Panc1 (cell line): ENCODE measurements around the gene HCN4. TPM values are rescaled to one million over a fixed set of nuclear protein-coding genes. Genes with fewer than 3 reads are reported as not detected.

Experiments
- ATAC-seq: fragments of 200-7000 bp; cut with Tn5 transposase; 2 replicates; pipeline ENCODE4 v1.9.1; 2020; ENCODE audit warnings: mild to moderate bottlenecking, moderate library complexity
- BruUV-seq: library from RNA; stranded (reverse); fragments of 400-500 nt; replicated peaks from 2 replicates; lab custom pipeline; 2021; lab: Mats Ljungman, UMichigan
- CTCF ChIA-PET: fragments of 300-600 bp; sonication (Branson Sonifier 250); formaldehyde crosslinking; loops from one replicate; lab custom pipeline; 2022; ENCODE audit warnings: antibody characterized with exemption; lab: Charles Lee
- POLR2A ChIA-PET: fragments of 300-600 bp; sonication (Branson Sonifier 250); formaldehyde crosslinking; loops from one replicate; lab custom pipeline; 2022; ENCODE audit warnings: antibody characterized with exemption; lab: Charles Lee
- DNase-seq: peaks from one replicate; pipeline ENCODE4 v3.0.0-alpha.2; 2010; ENCODE audit warnings: low read depth, low spot score
- H3K27ac ChIP-seq: 2 replicates; pipeline ENCODE4 v1.5.1; 2011; ENCODE audit warnings: mild to moderate bottlenecking, low read length, inconsistent platforms
- H3K27me3 ChIP-seq: fragments of 200-500 bp; sonication (Bioruptor generic); 2 replicates; pipeline ENCODE4 v1.6.0; 2014; ENCODE audit warnings: low read length, inconsistent platforms; ENCODE audit not compliant: control insufficient read depth, insufficient read depth
- H3K36me3 ChIP-seq: fragments of 200-500 bp; sonication (Bioruptor generic); 2 replicates; pipeline ENCODE4 v1.5.1; 2014; ENCODE audit warnings: inconsistent platforms, mild to moderate bottlenecking, low read length, moderate library complexity; ENCODE audit not compliant: control insufficient read depth, insufficient read depth
- H3K4me1 ChIP-seq: 2 replicates; pipeline ENCODE4 v1.5.1; 2011; ENCODE audit warnings: inconsistent platforms, mild to moderate bottlenecking, low read length, moderate library complexity; ENCODE audit not compliant: control insufficient read depth, insufficient read depth
- H3K4me3 ChIP-seq, 2 experiments: 2 replicates each; pipeline ENCODE4 v1.5.1; 2011 to 2012; ENCODE audit warnings: low read depth in 2 of 2, low read length in 2 of 2, mild to moderate bottlenecking in 2 of 2, inconsistent platforms in 1 of 2, moderate library complexity in 1 of 2
- H3K9me3 ChIP-seq: fragments of 200-500 bp; sonication (Bioruptor generic); 2 replicates; pipeline ENCODE4 v1.5.1; 2014; ENCODE audit warnings: low read depth, mild to moderate bottlenecking, inconsistent platforms, low read length, moderate library complexity; ENCODE audit not compliant: control insufficient read depth, insufficient read depth
- CTCF ChIP-seq: fragments of 450-650 bp; IDR thresholded peaks from 2 replicates; pipeline ENCODE4 v1.5.1; 2017; ENCODE audit warnings: mild to moderate bottlenecking
- POLR2AphosphoS5 ChIP-seq: IDR thresholded peaks from 2 replicates; pipeline ENCODE4 v1.6.1; 2012; ENCODE audit warnings: mild to moderate bottlenecking, low read depth, low read length, moderate library complexity
- REST ChIP-seq, 2 experiments: IDR thresholded peaks; 2 replicates each; pipeline ENCODE4 v1.6.1; 2011 to 2012; ENCODE audit warnings: low read depth in 2 of 2, control low read depth in 1 of 2, low read length in 1 of 2, mild to moderate bottlenecking in 1 of 2, moderate library complexity in 1 of 2; ENCODE audit not compliant: insufficient read depth in 1 of 2
- SIN3A ChIP-seq: IDR thresholded peaks from 2 replicates; pipeline ENCODE4 v1.6.1; 2012; ENCODE audit warnings: low read depth, mild to moderate bottlenecking, low read length, moderate library complexity, borderline replicate concordance; ENCODE audit not compliant: insufficient read depth
- TCF7L2 ChIP-seq: IDR thresholded peaks from 2 replicates; pipeline ENCODE4 v1.6.1; 2011; ENCODE audit warnings: mild to moderate bottlenecking, low read depth, low read length, inconsistent platforms
- in situ Hi-C: cut with HindIII; loops from 2 replicates; pipeline ENCODE4 v1.10.0; 2016; ENCODE audit warnings: low sequenced_read_pairs, low pct_unique_long_range_greater_than_20kb
- intact Hi-C: fragments of 100-400 bp; cut with micrococcal nuclease; formaldehyde crosslinking; loops from one replicate; pipeline ENCODE4 v1.10.0; 2022; ENCODE audit not compliant: unreplicated experiment
- total RNA-seq: library from RNA; stranded (reverse); gene quantifications from one replicate; pipeline ENCODE4 v1.2.1, GENCODE V29; 2021; ENCODE audit not compliant: unreplicated experiment

HCN4 gene
- total RNA-seq, 1 experiment from 2014 or later: 0.15 TPM

GRCh38 chr15:73329501-73330200 is 39.1 kb downstream of the HCN4 start:
- no peak overlapping the region for H3K27ac ChIP-seq
- ChIA-PET POLR2A (no interaction called here), CTCF (no interaction called here)
- no TSS peak for BruUV-seq
- no peaks in the 10 kb centered on the region for H3K4me1 ChIP-seq
- intact Hi-C loops (no loop called here), in situ Hi-C loops (no loop called here)
- H3K9me3 ChIP-seq: no peaks in the 10 kb centered on the region
- no peaks in the 10 kb centered on the region for H3K27me3 ChIP-seq
- no peaks in the 10 kb centered on the region for H3K36me3 ChIP-seq
- DNase-seq: no peak
- no peak for ATAC-seq
- no peak overlapping the region for H3K4me3 ChIP-seq
- TF ChIP-seq CTCF: no peak
- TF ChIP-seq REST (IDR thresholded peaks at IDR 0.05; ENCODE audit: insufficient read depth in 1 of 2, low read depth in 2 of 2, low read length in 1 of 2): no peak
- no peak for TF ChIP-seq SIN3A
- no peak for TF ChIP-seq TCF7L2
- no peak for TF ChIP-seq POLR2AphosphoS5

GRCh38 chr15:73328981-73329380 is 39.8 kb downstream of the HCN4 start:
- BruUV-seq: no TSS peak
- TF ChIP-seq REST (IDR thresholded peaks at IDR 0.05; ENCODE audit: insufficient read depth in 1 of 2, low read depth in 2 of 2, low read length in 1 of 2) (no peak), SIN3A (no peak), POLR2AphosphoS5 (no peak), CTCF (no peak), TCF7L2 (no peak)
- no peaks in the 10 kb centered on the region for H3K4me1 ChIP-seq
- H3K9me3 ChIP-seq: no peaks in the 10 kb centered on the region
- CTCF ChIA-PET: no interaction called here
- no peak overlapping the region for H3K27ac ChIP-seq
- DNase-seq (no peak), ATAC-seq (no peak)
- no peaks in the 10 kb centered on the region for H3K36me3 ChIP-seq
- no peak overlapping the region for H3K4me3 ChIP-seq
- POLR2A ChIA-PET: no interaction called here
- in situ Hi-C loops: no loop called here
- intact Hi-C loops: no loop called here
- H3K27me3 ChIP-seq: no peaks in the 10 kb centered on the region
